Measurements from ENCODE around the gene RASGRP3.

GRCh38 chr2:33521791-33522281 is 45.4 kb downstream of the RASGRP3 start:
- TF ChIP-seq CTCF (IDR thresholded peaks at IDR 0.05; ENCODE audit: insufficient read depth, low read length) = no peak
- TF ChIP-seq POLR2AphosphoS5 (IDR thresholded peaks at IDR 0.05; ENCODE audit: low read depth) = no peak
- TF ChIP-seq, protein P1, sequence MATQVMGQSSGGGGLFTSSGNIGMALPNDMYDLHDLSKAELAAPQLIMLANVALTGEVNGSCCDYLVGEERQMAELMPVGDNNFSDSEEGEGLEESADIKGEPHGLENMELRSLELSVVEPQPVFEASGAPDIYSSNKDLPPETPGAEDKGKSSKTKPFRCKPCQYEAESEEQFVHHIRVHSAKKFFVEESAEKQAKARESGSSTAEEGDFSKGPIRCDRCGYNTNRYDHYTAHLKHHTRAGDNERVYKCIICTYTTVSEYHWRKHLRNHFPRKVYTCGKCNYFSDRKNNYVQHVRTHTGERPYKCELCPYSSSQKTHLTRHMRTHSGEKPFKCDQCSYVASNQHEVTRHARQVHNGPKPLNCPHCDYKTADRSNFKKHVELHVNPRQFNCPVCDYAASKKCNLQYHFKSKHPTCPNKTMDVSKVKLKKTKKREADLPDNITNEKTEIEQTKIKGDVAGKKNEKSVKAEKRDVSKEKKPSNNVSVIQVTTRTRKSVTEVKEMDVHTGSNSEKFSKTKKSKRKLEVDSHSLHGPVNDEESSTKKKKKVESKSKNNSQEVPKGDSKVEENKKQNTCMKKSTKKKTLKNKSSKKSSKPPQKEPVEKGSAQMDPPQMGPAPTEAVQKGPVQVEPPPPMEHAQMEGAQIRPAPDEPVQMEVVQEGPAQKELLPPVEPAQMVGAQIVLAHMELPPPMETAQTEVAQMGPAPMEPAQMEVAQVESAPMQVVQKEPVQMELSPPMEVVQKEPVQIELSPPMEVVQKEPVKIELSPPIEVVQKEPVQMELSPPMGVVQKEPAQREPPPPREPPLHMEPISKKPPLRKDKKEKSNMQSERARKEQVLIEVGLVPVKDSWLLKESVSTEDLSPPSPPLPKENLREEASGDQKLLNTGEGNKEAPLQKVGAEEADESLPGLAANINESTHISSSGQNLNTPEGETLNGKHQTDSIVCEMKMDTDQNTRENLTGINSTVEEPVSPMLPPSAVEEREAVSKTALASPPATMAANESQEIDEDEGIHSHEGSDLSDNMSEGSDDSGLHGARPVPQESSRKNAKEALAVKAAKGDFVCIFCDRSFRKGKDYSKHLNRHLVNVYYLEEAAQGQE (IDR thresholded peaks at IDR 0.05; ENCODE audit: insufficient replicate concordance, low read depth) = no peak
- no peak for TF ChIP-seq SPI1 (IDR thresholded peaks at IDR 0.05; ENCODE audit: borderline replicate concordance, low read depth)
- no peak for TF ChIP-seq GABPA (IDR thresholded peaks at IDR 0.05; ENCODE audit: low read depth)
